HCT116 (cell line): ENCODE results near the gene HOXA13. TPM values are rescaled to one million over a fixed set of nuclear protein-coding genes. Genes with fewer than 3 reads are reported as not detected.

ENCODE experiments used
- ATAC-seq: fragments of 200-7000 bp; cut with Tn5 transposase; 2 replicates; pipeline ENCODE4 v1.9.1; 2020; ENCODE audit warnings: mild to moderate bottlenecking, moderate library complexity
- BruUV-seq: library from RNA; stranded (reverse); fragments of 400-500 nt; replicated peaks from 2 replicates; lab custom pipeline; 2021; lab: Mats Ljungman, UMichigan
- CTCF ChIA-PET: fragments of 300-600 bp; sonication (Branson Sonifier 250); formaldehyde crosslinking; loops from one replicate; lab custom pipeline; 2021; ENCODE audit warnings: antibody characterized with exemption; lab: Charles Lee
- POLR2A ChIA-PET: fragments of 300-600, 350-600 bp; sonication (Branson Sonifier 250); formaldehyde crosslinking; loops from one replicate; lab custom pipeline; 2021; ENCODE audit warnings: antibody characterized with exemption; lab: Charles Lee
- RAD21 ChIA-PET, 2 experiments: fragments of 300-600 bp; sonication (Branson Sonifier 250); formaldehyde crosslinking; loops; one replicate each; lab custom pipeline; 2023; ENCODE audit warnings: low total read pairs in 2 of 2; ENCODE audit not compliant: uncharacterized antibody in 2 of 2, unreplicated experiment in 2 of 2, low non-redundant PET in 1 of 2; lab: Charles Lee
- DNase-seq: peaks from one replicate; pipeline ENCODE4 v3.0.0-alpha.2; 2010; ENCODE audit warnings: low read depth, low spot score
- H2AFZ ChIP-seq: fragments of 200-600 bp; shearing (Covaris generic), sonication (generic); 2 replicates; pipeline ENCODE4 v1.6.1; 2017; ENCODE audit warnings: low read depth, mixed run types, mixed read lengths, antibody characterized with exemption, low read length; ENCODE audit not compliant: poor library complexity, severe bottlenecking
- H3K27ac ChIP-seq: 2 replicates; pipeline ENCODE4 v1.5.1; 2012; ENCODE audit warnings: low read depth, low read length
- H3K27me3 ChIP-seq: fragments of 200-600 bp; sonication (generic); 2 replicates; pipeline ENCODE4 v1.6.1; 2016; ENCODE audit warnings: mixed run types, low read length, mixed read lengths; ENCODE audit not compliant: insufficient read depth
- H3K36me3 ChIP-seq, 2 experiments: fragments of 200-500 bp in 1 of 2; fragments of 200-600 bp in 1 of 2; sonication (Bioruptor generic) in 1 of 2; sonication (generic) in 1 of 2; 2 replicates each; pipeline versions ENCODE4 v1.5.1 to v1.6.1; 2014 to 2016; ENCODE audit warnings: low read length in 2 of 2, inconsistent platforms in 1 of 2, mixed read lengths in 1 of 2, mixed run types in 1 of 2; ENCODE audit not compliant: insufficient read depth in 2 of 2, control insufficient read depth in 1 of 2
- H3K4me1 ChIP-seq, 2 experiments: fragments of 200-600 bp in 1 of 2; sonication (generic) in 1 of 2; 2 replicates each; pipeline versions ENCODE4 v1.5.1 to v1.6.1; 2012 to 2017; ENCODE audit warnings: low read length in 2 of 2, inconsistent platforms in 1 of 2, mild to moderate bottlenecking in 1 of 2, mixed read lengths in 1 of 2, mixed run types in 1 of 2, moderate library complexity in 1 of 2; ENCODE audit not compliant: insufficient read depth in 2 of 2, control insufficient read depth in 1 of 2
- H3K4me2 ChIP-seq: fragments of 200-600 bp; sonication (generic); 2 replicates; pipeline ENCODE4 v1.6.1; 2017; ENCODE audit warnings: mixed run types, low read length, mixed read lengths
- H3K4me3 ChIP-seq, 2 experiments: fragments of 200-600 bp in 1 of 2; sonication (generic) in 1 of 2; replicated peaks in 1 of 2; 2 replicates each; pipeline ENCODE4 v1.5.1; 2011 to 2016; ENCODE audit warnings: low read length in 2 of 2, control low read depth in 1 of 2, low read depth in 1 of 2, mild to moderate bottlenecking in 1 of 2, mixed read lengths in 1 of 2, mixed run types in 1 of 2
- H3K79me2 ChIP-seq: fragments of 200-600 bp; sonication (generic); 2 replicates; pipeline ENCODE4 v1.6.1; 2017; ENCODE audit warnings: mild to moderate bottlenecking, mixed run types, low read length, moderate library complexity, mixed read lengths; ENCODE audit not compliant: insufficient read depth
- H3K9ac ChIP-seq: fragments of 200-600 bp; sonication (generic); 2 replicates; pipeline ENCODE4 v1.6.1; 2016; ENCODE audit warnings: low read length, mixed read lengths
- H3K9me2 ChIP-seq: fragments of 200-600 bp; sonication (generic), shearing (Covaris generic); 2 replicates; pipeline ENCODE4 v1.6.1; 2017; ENCODE audit warnings: mixed run types, mild to moderate bottlenecking, moderate library complexity; ENCODE audit not compliant: insufficient read depth
- H3K9me3 ChIP-seq, 2 experiments: fragments of 200-500 bp in 1 of 2; fragments of 200-600 bp in 1 of 2; sonication (Bioruptor generic) in 1 of 2; sonication (generic) in 1 of 2; 2 replicates each; pipeline ENCODE4 v1.6.1; 2014 to 2017; ENCODE audit warnings: low read length in 2 of 2, mixed read lengths in 2 of 2, inconsistent platforms in 1 of 2, low read depth in 1 of 2, mild to moderate bottlenecking in 1 of 2, mixed run types in 1 of 2, moderate library complexity in 1 of 2; ENCODE audit not compliant: control insufficient read depth in 1 of 2, insufficient read depth in 1 of 2
- H4K20me1 ChIP-seq: fragments of 200-600 bp; sonication (generic), shearing (Covaris generic); 2 replicates; pipeline ENCODE4 v1.6.1; 2017; ENCODE audit warnings: mixed run types, mild to moderate bottlenecking, moderate library complexity; ENCODE audit not compliant: insufficient read depth
- EZH2phosphoT487 ChIP-seq: fragments of 200-600 bp; IDR thresholded peaks from 2 replicates; pipeline ENCODE4 v1.6.1; 2018; ENCODE audit warnings: antibody characterized with exemption, borderline replicate concordance
- FOSL1 ChIP-seq: IDR thresholded peaks from 2 replicates; pipeline ENCODE4 v1.6.1; 2012; ENCODE audit warnings: low read depth
- JUND ChIP-seq: IDR thresholded peaks from 2 replicates; pipeline ENCODE4 v1.6.1; 2012
- POLR2A ChIP-seq: IDR thresholded peaks from 2 replicates; pipeline ENCODE4 v1.7.0; 2011; ENCODE audit warnings: borderline replicate concordance; ENCODE audit not compliant: insufficient read depth, insufficient read length; ENCODE audit errors: extremely low read depth
- POLR2AphosphoS5 ChIP-seq: IDR thresholded peaks from 2 replicates; pipeline ENCODE4 v1.6.1; 2011; ENCODE audit warnings: mild to moderate bottlenecking, low read depth, low read length, moderate library complexity
- RAD21 ChIP-seq: IDR thresholded peaks from 2 replicates; pipeline ENCODE4 v1.6.1; 2012; ENCODE audit warnings: low read depth, mild to moderate bottlenecking
- TCF7L2 ChIP-seq: IDR thresholded peaks from 2 replicates; pipeline ENCODE4 v1.7.0; 2011; ENCODE audit warnings: borderline replicate concordance, inconsistent platforms; ENCODE audit not compliant: insufficient read depth, insufficient read length; ENCODE audit errors: extremely low read depth
- ZFX ChIP-seq: fragments of 450-650 bp; IDR thresholded peaks from 2 replicates; pipeline ENCODE4 v1.6.1; 2017
- ZNF274 ChIP-seq: fragments of 200-500 bp; sonication (Bioruptor generic); IDR thresholded peaks from 2 replicates; pipeline ENCODE4 v1.6.1; 2014; ENCODE audit warnings: mild to moderate bottlenecking, low read depth, low read length, inconsistent platforms
- intact Hi-C: fragments of 100-400 bp; cut with micrococcal nuclease; formaldehyde crosslinking; loops from 2 replicates; pipeline ENCODE4 v1.10.0; 2022
- total RNA-seq: library from RNA; stranded (reverse); gene quantifications from one replicate; pipeline ENCODE4 v1.2.1, GENCODE V29; 2021; ENCODE audit not compliant: unreplicated experiment
- TF ChIP-seq, protein P1 (sequence below): IDR thresholded peaks from 2 replicates; pipeline ENCODE4 v1.6.1; 2012; ENCODE audit warnings: low read depth
- TF ChIP-seq, protein P2 (sequence below): IDR thresholded peaks from 2 replicates; pipeline ENCODE4 v1.6.1; 2012

HOXA13 gene
- total RNA-seq, 1 experiment from 2014 or later: 3.6 TPM

DNA sequence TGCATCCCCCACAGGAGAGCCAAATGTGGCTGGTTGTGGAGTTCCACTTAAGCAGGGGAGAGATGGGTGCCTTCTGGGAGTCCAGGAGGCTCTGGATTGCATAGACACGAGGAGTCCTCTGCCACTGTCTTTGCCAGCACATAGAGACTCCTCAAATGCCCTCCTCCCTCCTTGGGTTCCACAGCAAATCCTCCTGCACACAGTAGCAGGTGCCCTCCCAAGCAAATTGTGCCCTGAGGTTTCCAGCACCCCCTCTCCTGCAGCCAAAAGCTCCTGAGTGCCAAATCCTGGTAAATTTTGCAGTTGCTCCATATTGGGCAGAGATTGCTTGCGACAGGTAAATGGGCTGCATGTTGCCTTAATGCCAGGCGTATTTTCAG lies 48.5 kb upstream of the HOXA13 start:
- Histone ChIP-seq H3K4me3 (no peak overlapping the region), H3K27me3 (no peaks in the 10 kb centered on the region), H3K36me3 (no peaks in the 10 kb centered on the region), H3K9me3 (no peaks in the 10 kb centered on the region), H3K9ac (no peak overlapping the region)
- DNase-seq: no peak
- TF ChIP-seq FOSL1 (no peak), ZFX (no peak), POLR2A (no peak), ZNF274 (no peak), TCF7L2 (no peak), POLR2AphosphoS5 (no peak), JUND (no peak), EZH2phosphoT487 (no peak), RAD21 (no peak)
- TF ChIP-seq, protein P1, sequence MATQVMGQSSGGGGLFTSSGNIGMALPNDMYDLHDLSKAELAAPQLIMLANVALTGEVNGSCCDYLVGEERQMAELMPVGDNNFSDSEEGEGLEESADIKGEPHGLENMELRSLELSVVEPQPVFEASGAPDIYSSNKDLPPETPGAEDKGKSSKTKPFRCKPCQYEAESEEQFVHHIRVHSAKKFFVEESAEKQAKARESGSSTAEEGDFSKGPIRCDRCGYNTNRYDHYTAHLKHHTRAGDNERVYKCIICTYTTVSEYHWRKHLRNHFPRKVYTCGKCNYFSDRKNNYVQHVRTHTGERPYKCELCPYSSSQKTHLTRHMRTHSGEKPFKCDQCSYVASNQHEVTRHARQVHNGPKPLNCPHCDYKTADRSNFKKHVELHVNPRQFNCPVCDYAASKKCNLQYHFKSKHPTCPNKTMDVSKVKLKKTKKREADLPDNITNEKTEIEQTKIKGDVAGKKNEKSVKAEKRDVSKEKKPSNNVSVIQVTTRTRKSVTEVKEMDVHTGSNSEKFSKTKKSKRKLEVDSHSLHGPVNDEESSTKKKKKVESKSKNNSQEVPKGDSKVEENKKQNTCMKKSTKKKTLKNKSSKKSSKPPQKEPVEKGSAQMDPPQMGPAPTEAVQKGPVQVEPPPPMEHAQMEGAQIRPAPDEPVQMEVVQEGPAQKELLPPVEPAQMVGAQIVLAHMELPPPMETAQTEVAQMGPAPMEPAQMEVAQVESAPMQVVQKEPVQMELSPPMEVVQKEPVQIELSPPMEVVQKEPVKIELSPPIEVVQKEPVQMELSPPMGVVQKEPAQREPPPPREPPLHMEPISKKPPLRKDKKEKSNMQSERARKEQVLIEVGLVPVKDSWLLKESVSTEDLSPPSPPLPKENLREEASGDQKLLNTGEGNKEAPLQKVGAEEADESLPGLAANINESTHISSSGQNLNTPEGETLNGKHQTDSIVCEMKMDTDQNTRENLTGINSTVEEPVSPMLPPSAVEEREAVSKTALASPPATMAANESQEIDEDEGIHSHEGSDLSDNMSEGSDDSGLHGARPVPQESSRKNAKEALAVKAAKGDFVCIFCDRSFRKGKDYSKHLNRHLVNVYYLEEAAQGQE: no peak
- TF ChIP-seq, protein P2, sequence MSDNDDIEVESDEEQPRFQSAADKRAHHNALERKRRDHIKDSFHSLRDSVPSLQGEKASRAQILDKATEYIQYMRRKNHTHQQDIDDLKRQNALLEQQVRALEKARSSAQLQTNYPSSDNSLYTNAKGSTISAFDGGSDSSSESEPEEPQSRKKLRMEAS: no peak
- TF ChIP-seq, all 23 proteins: peak for 0
- intact Hi-C loops: no loop called here
- ATAC-seq: no peak
- Histone ChIP-seq H3K4me2 (no peak overlapping the region), H4K20me1 (no peaks in the 10 kb centered on the region), H2AFZ (no peak overlapping the region), H3K9me2 (no peaks in the 10 kb centered on the region), H3K79me2 (no peaks in the 10 kb centered on the region), H3K4me1 (no peaks in the 10 kb centered on the region), H3K27ac (no peak overlapping the region)
- no TSS peak for BruUV-seq
- POLR2A ChIA-PET: no interaction called here
- CTCF ChIA-PET: no interaction called here
- RAD21 ChIA-PET: no interaction called here
